ENCODE measurements around the gene SIPA1L3. TPM values are rescaled to one million over a fixed set of nuclear protein-coding genes. Genes with fewer than 3 reads are reported as not detected.

Gene SIPA1L3
- total and polyA plus RNA-seq, 9 of the 15 experiments (the other 6 are each of a cell fraction or from before 2014, with no cell fraction given) = 0.01 to 6.1 (median 2.5) TPM

- TF ChIP-seq, protein P1, sequence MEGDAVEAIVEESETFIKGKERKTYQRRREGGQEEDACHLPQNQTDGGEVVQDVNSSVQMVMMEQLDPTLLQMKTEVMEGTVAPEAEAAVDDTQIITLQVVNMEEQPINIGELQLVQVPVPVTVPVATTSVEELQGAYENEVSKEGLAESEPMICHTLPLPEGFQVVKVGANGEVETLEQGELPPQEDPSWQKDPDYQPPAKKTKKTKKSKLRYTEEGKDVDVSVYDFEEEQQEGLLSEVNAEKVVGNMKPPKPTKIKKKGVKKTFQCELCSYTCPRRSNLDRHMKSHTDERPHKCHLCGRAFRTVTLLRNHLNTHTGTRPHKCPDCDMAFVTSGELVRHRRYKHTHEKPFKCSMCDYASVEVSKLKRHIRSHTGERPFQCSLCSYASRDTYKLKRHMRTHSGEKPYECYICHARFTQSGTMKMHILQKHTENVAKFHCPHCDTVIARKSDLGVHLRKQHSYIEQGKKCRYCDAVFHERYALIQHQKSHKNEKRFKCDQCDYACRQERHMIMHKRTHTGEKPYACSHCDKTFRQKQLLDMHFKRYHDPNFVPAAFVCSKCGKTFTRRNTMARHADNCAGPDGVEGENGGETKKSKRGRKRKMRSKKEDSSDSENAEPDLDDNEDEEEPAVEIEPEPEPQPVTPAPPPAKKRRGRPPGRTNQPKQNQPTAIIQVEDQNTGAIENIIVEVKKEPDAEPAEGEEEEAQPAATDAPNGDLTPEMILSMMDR (IDR thresholded peaks at IDR 0.05 in 2 of 3, conservative IDR thresholded peaks at IDR 0.05 in 1 of 3; ENCODE audit: insufficient read depth in 2 of 3, low read depth in 1 of 3, low read length in 3 of 3) = peak; percentile 64 to 81 (median 67)
- TF ChIP-seq ZFP1 (CRISPR knock-in tag; IDR thresholded peaks at IDR 0.05) = no peak
- peak; percentile 32 for TF ChIP-seq MTA2 (IDR thresholded peaks at IDR 0.05; ENCODE audit: low read depth)
- TF ChIP-seq ESRRA (IDR thresholded peaks at IDR 0.05; ENCODE audit: borderline replicate concordance, low read depth) = peak; percentile 35; the same call in 1 of the 2 replicates
- no peak for TF ChIP-seq ZNF23 (CRISPR knock-in tag; IDR thresholded peaks at IDR 0.05)
- no peak for TF ChIP-seq ELF1 (tag; IDR thresholded peaks at IDR 0.05)
- TF ChIP-seq ZBTB7A (IDR thresholded peaks at IDR 0.05; ENCODE audit: borderline replicate concordance, control insufficient read depth, low read depth, low read length) = peak; percentile 92
- TF ChIP-seq, protein P2, sequence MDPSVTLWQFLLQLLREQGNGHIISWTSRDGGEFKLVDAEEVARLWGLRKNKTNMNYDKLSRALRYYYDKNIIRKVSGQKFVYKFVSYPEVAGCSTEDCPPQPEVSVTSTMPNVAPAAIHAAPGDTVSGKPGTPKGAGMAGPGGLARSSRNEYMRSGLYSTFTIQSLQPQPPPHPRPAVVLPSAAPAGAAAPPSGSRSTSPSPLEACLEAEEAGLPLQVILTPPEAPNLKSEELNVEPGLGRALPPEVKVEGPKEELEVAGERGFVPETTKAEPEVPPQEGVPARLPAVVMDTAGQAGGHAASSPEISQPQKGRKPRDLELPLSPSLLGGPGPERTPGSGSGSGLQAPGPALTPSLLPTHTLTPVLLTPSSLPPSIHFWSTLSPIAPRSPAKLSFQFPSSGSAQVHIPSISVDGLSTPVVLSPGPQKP (CRISPR knock-in tag; IDR thresholded peaks at IDR 0.05) = no peak
- no peak for TF ChIP-seq RBM14 (IDR thresholded peaks at IDR 0.05; ENCODE audit: borderline replicate concordance, insufficient read depth, low read depth, low read length)
- TF ChIP-seq RNF2 (IDR thresholded peaks at IDR 0.05) = no peak
- TF ChIP-seq POLR2G (IDR thresholded peaks at IDR 0.05; ENCODE audit: low read depth, low read length) = peak; percentile 85
- TF ChIP-seq ELF2 (CRISPR knock-in tag; IDR thresholded peaks at IDR 0.05) = no peak
- peak; percentile 68; the same call in 1 of the 2 replicates for TF ChIP-seq NBN (IDR thresholded peaks at IDR 0.05; ENCODE audit: low read depth)
- TF ChIP-seq NR2C1 (IDR thresholded peaks at IDR 0.05) = no peak
- no peak for TF ChIP-seq NR2C1 (tag; IDR thresholded peaks at IDR 0.05)
- no peak for TF ChIP-seq MEF2D (tag; conservative IDR thresholded peaks at IDR 0.05; ENCODE audit: low read depth)
- TF ChIP-seq EGR1 (conservative IDR thresholded peaks at IDR 0.05) = peak; percentile 100
- TF ChIP-seq PKNOX1 (IDR thresholded peaks at IDR 0.05) = peak; percentile 72; the same call in 1 of the 2 replicates
- TF ChIP-seq GMEB1 (CRISPR knock-in tag; IDR thresholded peaks at IDR 0.05) = peak; percentile 55
- peak; percentile 32; the same call in 1 of the 2 replicates for TF ChIP-seq CBFA2T2 (conservative IDR thresholded peaks at IDR 0.05)
- peak; percentile 71 for TF ChIP-seq ETV5 (CRISPR knock-in tag; IDR thresholded peaks at IDR 0.05; ENCODE audit: low read depth)
- peak; percentile 52 for TF ChIP-seq SP2 (IDR thresholded peaks at IDR 0.05; ENCODE audit: extremely low read depth, low read depth, low read length, poor library complexity, severe bottlenecking)
Measured at GRCh38 chr19:38224014-38224862, 317.2 kb downstream of the SIPA1L3 start, which contains the start of gene DPF1 (continued).

Data from K562 (cell line).